22Rv1 (cell line): ENCODE data around the gene DEAF1.

Source experiments
- CTCF ChIP-seq: fragments of 450-650 bp; IDR thresholded peaks from 2 replicates; pipeline ENCODE4 v1.5.1; 2017; ENCODE audit warnings: mild to moderate bottlenecking
- ZFX ChIP-seq: fragments of 450-650 bp; IDR thresholded peaks from 2 replicates; pipeline ENCODE4 v1.6.1; 2017; ENCODE audit warnings: antibody characterized with exemption, borderline replicate concordance

GRCh38 chr11:691710-692590 lies 3.1 kb downstream of the DEAF1 start:
- TF ChIP-seq CTCF (no peak), ZFX (no peak)
